Measurements from ENCODE around the gene OXSR1.

The OXSR1 gene

DNA sequence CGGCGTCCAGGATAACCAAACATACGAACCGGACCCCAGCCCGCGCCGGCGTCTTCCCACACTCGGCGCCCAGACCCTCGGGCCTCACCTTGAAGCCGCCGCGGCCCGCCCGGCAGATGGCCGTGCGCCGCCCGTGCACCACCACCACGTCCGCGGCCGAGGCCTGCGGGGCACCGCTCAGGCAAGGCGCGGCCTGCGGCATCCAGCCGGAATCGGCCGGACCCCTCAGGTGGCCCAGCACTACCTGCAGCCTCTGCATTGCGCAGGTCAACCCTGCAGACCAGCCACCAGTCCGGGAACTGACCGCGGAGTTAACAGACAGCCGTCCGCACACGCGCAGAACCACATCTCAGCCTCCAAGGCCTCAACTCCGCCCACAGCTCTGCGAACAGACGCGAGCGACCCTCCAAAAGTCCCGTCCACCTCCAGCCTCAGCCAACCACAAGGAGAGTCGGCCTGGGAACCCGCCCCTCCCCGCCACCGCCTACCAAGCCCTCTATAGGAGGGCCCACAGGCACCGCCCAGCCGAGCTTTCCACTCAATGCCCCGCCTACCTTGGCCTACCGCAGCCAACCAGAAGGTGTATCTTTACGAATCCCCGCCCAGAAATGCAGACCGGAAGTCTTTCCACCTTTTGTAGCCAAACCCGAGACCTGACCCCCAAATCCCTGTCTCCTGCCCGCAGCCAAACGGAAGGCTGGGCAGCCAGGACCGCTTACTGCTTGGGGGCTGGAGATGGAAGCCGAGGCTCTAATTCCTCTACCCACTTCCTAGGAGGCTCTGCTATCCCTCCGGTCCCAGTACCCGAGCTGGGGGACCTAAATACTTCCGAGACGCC lies 28.3 kb upstream of the OXSR1 start, which contains the start of gene ACAA1:
TSS of gene ACAA1 (minus strand) at position 351 of the 838 bp plus-strand sequence. CDS start at position 259, 92 bp downstream.
- no peaks in the 10 kb centered on the region for H3K9me3 Mint-ChIP-seq
- peak; percentile 96 to 98 for DNase-seq
- peak within 1 kb of the TSS; percentile 91 to 97 for H3K27ac Mint-ChIP-seq
- H3K27me3 Mint-ChIP-seq, result no peaks in the 10 kb centered on the region
- H3K4me3 Mint-ChIP-seq, result peak within 1 kb of the TSS; percentile 90
- peaks cover 86% of the 10 kb centered on the region for H3K4me1 Mint-ChIP-seq
- peak; percentile 91 for ATAC-seq

GRCh38 chr3:38137615-38138348 lies 27.6 kb upstream of the OXSR1 start:
- Mint-ChIP-seq H3K27ac (peak overlapping the region; percentile 91 to 97), H3K9me3 (no peaks in the 10 kb centered on the region), H3K4me3 (peak overlapping the region; percentile 90), H3K4me1 (peaks cover 82% of the 10 kb centered on the region), H3K27me3 (no peaks in the 10 kb centered on the region)
- ATAC-seq (peak; percentile 26), DNase-seq (peak; percentile 49 to 53)

DNA sequence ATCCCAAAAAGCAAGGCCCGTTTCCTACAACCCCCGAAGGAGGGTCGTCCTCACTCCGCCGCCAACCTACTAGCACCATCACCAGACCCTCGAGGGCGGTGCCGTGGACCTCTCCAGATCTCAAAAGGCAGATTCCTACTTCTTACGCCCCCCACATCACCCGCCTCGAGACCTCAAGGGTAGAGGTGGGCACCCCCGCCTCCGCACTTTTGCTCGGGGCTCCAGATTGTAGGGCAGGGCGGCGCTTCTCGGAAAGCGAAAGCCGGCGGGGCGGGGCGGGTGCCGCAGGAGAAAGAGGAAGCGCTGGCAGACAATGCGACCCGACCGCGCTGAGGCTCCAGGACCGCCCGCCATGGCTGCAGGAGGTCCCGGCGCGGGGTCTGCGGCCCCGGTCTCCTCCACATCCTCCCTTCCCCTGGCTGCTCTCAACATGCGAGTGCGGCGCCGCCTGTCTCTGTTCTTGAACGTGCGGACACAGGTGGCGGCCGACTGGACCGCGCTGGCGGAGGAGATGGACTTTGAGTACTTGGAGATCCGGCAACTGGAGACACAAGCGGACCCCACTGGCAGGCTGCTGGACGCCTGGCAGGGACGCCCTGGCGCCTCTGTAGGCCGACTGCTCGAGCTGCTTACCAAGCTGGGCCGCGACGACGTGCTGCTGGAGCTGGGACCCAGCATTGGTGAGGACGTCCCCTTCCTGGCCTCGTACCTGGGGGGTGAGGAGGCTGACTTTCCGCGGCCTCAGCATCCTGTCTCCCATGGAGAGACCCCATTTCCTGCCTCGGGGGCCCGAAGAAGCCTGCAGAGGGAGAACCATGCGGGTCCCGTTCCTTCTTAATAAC lies 26.8 kb upstream of the OXSR1 start, which contains the start of gene MYD88:
TSS of gene MYD88 (plus strand) at position 313 of the 842 bp plus-strand sequence. CDS start at position 353, 40 bp downstream.
- H3K4me3 Mint-ChIP-seq, result peak within 1 kb of the TSS; percentile 90
- peak; percentile 69 for ATAC-seq
- H3K27me3 Mint-ChIP-seq, result no peaks in the 10 kb centered on the region
- H3K9me3 Mint-ChIP-seq, result no peaks in the 10 kb centered on the region
- peaks cover 75% of the 10 kb centered on the region for H3K4me1 Mint-ChIP-seq
- DNase-seq, result peak; percentile 85 to 87
- H3K27ac Mint-ChIP-seq, result peak within 1 kb of the TSS; percentile 91 to 97

- no peaks in the 10 kb centered on the region for H3K9me3 Mint-ChIP-seq
- H3K27me3 Mint-ChIP-seq, result no peaks in the 10 kb centered on the region
- DNase-seq (no peak), ATAC-seq (no peak)
- peaks cover 68% of the 10 kb centered on the region for H3K4me1 Mint-ChIP-seq
- H3K4me3 Mint-ChIP-seq, result peak overlapping the region; percentile 90
- H3K27ac Mint-ChIP-seq, result peak overlapping the region; percentile 91 to 97
These were observed 26.1 kb upstream of the OXSR1 start for GRCh38 chr3:38139191-38139590.

DNA sequence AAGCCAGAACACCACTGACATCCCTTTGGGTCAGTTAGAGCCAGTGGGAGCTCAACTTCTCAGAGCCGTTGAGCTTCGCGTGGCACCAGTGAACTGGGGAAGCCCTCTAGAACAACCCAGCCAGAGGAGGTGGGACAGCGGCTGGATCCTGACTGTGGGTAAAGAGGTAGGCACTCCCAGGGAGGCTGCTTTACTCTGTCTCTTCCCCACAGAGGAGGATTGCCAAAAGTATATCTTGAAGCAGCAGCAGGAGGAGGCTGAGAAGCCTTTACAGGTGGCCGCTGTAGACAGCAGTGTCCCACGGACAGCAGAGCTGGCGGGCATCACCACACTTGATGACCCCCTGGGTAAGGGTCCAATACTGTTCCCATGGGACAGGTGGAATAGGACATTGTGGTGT lies 25.7 kb upstream of the OXSR1 start:
- DNase-seq (no peak), ATAC-seq (no peak)
- Mint-ChIP-seq H3K27me3 (no peaks in the 10 kb centered on the region), H3K9me3 (no peaks in the 10 kb centered on the region), H3K4me3 (peak overlapping the region; percentile 90), H3K4me1 (peaks cover 65% of the 10 kb centered on the region), H3K27ac (no peak overlapping the region)

DNA sequence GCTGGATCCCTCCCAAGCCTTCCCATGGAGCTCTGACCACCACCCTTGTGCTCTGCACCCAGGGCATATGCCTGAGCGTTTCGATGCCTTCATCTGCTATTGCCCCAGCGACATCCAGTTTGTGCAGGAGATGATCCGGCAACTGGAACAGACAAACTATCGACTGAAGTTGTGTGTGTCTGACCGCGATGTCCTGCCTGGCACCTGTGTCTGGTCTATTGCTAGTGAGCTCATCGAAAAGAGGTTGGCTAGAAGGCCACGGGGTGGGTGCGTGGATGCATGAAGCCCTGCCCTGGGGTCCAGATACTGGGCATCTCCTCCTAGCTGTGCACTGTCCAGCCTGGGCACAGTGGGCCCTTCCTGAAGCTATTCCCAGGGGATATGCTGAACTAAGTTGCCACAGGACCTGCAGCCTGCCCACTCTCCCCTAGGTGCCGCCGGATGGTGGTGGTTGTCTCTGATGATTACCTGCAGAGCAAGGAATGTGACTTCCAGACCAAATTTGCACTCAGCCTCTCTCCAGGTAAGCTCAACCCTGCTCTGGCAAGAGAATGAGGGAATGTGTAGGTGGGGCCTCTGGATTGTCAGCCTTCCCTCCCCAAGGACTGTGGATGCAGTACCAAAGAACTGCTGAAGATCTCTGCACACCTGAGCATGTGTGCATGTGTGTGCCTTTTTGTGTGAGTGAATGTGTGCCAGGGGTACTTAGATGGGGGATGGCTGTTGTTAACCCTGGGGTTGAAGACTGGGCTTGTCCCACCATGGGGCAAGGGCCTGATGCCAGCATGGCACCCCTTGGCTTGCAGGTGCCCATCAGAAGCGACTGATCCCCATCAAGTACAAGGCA lies 24.8 kb upstream of the OXSR1 start:
- Mint-ChIP-seq H3K27ac (no peak overlapping the region), H3K4me3 (peak overlapping the region; percentile 49 to 90), H3K9me3 (no peaks in the 10 kb centered on the region), H3K4me1 (peaks cover 56% of the 10 kb centered on the region), H3K27me3 (no peaks in the 10 kb centered on the region)
- DNase-seq (no peak), ATAC-seq (no peak)

DNA sequence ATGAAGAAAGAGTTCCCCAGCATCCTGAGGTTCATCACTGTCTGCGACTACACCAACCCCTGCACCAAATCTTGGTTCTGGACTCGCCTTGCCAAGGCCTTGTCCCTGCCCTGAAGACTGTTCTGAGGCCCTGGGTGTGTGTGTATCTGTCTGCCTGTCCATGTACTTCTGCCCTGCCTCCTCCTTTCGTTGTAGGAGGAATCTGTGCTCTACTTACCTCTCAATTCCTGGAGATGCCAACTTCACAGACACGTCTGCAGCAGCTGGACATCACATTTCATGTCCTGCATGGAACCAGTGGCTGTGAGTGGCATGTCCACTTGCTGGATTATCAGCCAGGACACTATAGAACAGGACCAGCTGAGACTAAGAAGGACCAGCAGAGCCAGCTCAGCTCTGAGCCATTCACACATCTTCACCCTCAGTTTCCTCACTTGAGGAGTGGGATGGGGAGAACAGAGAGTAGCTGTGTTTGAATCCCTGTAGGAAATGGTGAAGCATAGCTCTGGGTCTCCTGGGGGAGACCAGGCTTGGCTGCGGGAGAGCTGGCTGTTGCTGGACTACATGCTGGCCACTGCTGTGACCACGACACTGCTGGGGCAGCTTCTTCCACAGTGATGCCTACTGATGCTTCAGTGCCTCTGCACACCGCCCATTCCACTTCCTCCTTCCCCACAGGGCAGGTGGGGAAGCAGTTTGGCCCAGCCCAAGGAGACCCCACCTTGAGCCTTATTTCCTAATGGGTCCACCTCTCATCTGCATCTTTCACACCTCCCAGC lies 24.0 kb upstream of the OXSR1 start:
- H3K4me1 Mint-ChIP-seq, result peaks cover 48% of the 10 kb centered on the region
- peak overlapping the region in 1 of 2 donors; percentile 69 for H3K27ac Mint-ChIP-seq
- peaks cover 4 to 6% of the 10 kb centered on the region in 2 donors for H3K9me3 Mint-ChIP-seq
- no peaks in the 10 kb centered on the region for H3K27me3 Mint-ChIP-seq
- no peak for ATAC-seq
- H3K4me3 Mint-ChIP-seq, result no peak overlapping the region
- DNase-seq, result no peak

DNA sequence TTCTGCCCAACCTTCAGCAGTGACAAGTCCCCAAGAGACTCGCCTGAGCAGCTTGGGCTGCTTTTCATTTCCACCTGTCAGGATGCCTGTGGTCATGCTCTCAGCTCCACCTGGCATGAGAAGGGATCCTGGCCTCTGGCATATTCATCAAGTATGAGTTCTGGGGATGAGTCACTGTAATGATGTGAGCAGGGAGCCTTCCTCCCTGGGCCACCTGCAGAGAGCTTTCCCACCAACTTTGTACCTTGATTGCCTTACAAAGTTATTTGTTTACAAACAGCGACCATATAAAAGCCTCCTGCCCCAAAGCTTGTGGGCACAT lies 23.4 kb upstream of the OXSR1 start:
- Mint-ChIP-seq H3K27me3 (no peaks in the 10 kb centered on the region), H3K9me3 (peaks cover 9 to 11% of the 10 kb centered on the region in 2 donors), H3K4me3 (no peak overlapping the region), H3K27ac (no peak overlapping the region), H3K4me1 (peaks cover 47% of the 10 kb centered on the region)
- no peak for ATAC-seq
- DNase-seq, result no peak

DNA sequence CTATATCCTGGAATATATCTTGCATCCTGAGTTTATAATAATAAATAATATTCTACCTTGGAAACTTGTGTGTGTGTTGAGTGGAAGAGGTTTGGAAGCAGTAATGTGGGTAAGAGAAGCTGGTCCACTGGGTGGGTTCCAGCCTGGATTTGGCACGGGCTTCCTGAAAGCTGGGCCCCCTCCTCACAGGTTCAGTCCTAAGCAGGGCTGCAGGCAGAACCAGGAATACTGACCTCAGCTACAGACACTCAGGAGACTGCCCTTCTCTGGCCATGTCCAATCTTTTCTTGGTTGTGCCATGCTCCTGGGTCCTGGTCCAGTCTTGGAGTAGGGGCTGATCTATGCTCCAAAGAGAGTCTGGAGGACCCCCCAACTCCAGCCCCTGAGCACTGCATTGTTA lies 22.4 kb upstream of the OXSR1 start:
- Mint-ChIP-seq H3K4me1 (peaks cover 39% of the 10 kb centered on the region), H3K9me3 (peaks cover 12% of the 10 kb centered on the region in 2 donors), H3K27me3 (no peaks in the 10 kb centered on the region), H3K4me3 (no peak overlapping the region), H3K27ac (no peak overlapping the region)
- ATAC-seq (no peak), DNase-seq (no peak)

- H3K4me1 Mint-ChIP-seq, result peaks cover 34% of the 10 kb centered on the region
- H3K27ac Mint-ChIP-seq, result no peak overlapping the region
- peaks cover 12% of the 10 kb centered on the region in 2 donors for H3K9me3 Mint-ChIP-seq
- no peak overlapping the region for H3K4me3 Mint-ChIP-seq
- DNase-seq (no peak), ATAC-seq (no peak)
- no peaks in the 10 kb centered on the region for H3K27me3 Mint-ChIP-seq
These were observed 21.8 kb upstream of the OXSR1 start for GRCh38 chr3:38143511-38143910.

GRCh38 chr3:38146504-38146903 lies 18.8 kb upstream of the OXSR1 start:
- Mint-ChIP-seq H3K27me3 (no peaks in the 10 kb centered on the region), H3K9me3 (peaks cover 12% of the 10 kb centered on the region in 2 donors), H3K27ac (no peak overlapping the region), H3K4me1 (peaks cover 22% of the 10 kb centered on the region), H3K4me3 (no peak overlapping the region)
- DNase-seq (no peak), ATAC-seq (no peak)

DNA sequence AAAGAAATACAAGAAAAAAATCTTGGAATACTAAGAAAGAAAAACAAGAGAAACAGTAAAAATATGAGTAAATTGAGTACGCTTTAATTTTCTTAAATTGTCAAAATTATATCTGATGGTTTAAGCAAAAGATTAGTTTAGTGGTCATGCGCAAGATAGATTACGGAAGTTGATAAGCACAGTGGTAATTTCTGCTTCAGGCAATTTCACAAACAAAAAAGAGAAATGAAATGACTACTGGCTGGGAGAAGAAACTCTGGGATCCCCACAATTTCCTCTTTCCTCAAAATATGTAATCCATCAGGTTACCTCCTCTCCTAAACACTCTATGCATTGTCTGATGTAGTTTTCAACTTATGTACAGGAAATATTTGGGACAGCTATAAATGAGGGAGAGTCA lies 17.9 kb upstream of the OXSR1 start:
- Mint-ChIP-seq H3K9me3 (peaks cover 12% of the 10 kb centered on the region in 2 donors), H3K27ac (no peak overlapping the region), H3K27me3 (no peaks in the 10 kb centered on the region), H3K4me3 (no peak overlapping the region), H3K4me1 (peaks cover 21% of the 10 kb centered on the region)
- DNase-seq, result no peak
- no peak for ATAC-seq

GRCh38 chr3:38148311-38148882 lies 16.9 kb upstream of the OXSR1 start:
- Mint-ChIP-seq H3K27ac (no peak overlapping the region), H3K27me3 (no peaks in the 10 kb centered on the region), H3K4me3 (no peak overlapping the region), H3K9me3 (peaks cover 12% of the 10 kb centered on the region in 2 donors), H3K4me1 (peaks cover 30% of the 10 kb centered on the region)
- DNase-seq, result no peak
- ATAC-seq, result peak; percentile 53

DNA sequence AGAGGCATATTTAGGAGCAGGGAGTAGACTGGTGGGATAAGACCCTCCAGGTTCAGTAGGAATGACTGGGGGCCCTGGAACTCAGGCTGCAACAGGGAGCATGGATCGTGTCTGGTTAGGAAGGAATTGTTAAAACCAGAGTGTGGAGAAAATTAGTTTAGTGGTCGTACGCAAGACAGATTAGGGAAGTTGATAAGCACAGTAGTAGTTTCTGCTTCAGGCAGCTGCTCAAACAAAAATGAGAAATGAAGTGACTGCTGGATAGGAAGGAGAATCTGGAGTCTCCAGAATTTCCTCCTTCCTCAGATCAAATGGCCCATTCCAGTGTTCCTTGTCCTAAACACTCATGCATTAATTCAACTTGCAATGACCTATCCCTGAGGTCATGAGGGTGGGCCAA lies 15.6 kb upstream of the OXSR1 start:
- no peaks in the 10 kb centered on the region for H3K27me3 Mint-ChIP-seq
- peaks cover 44% of the 10 kb centered on the region for H3K4me1 Mint-ChIP-seq
- ATAC-seq (no peak), DNase-seq (no peak)
- peaks cover 12% of the 10 kb centered on the region in 2 donors for H3K9me3 Mint-ChIP-seq
- H3K27ac Mint-ChIP-seq, result no peak overlapping the region
- no peak overlapping the region for H3K4me3 Mint-ChIP-seq

Measured in stimulated activated naive CD8-positive, alpha-beta T cell treated with anti-CD3 and anti-CD28 coated beads, Interleukin-15, amount 100 ng/mL, for 72 hours (primary cell).